Right renal pelvis (tissue), 4 donors: ENCODE measurements around the gene CEP350. TPM values are rescaled to one million over a fixed set of nuclear protein-coding genes. Genes with fewer than 3 reads are reported as not detected.

ENCODE experiments used
- DNase-seq, 4 donors: peaks; one replicate each; pipeline ENCODE4 v3.0.0-alpha.2; 2013; ENCODE audit warnings: low read depth in 4 of 4, low spot score in 3 of 4, missing footprints in 1 of 4
- polyA plus RNA-seq, 4 donors: library from polyadenylated mRNA; unstranded; fragments of 120-200 nt; gene quantifications; one replicate each; pipeline ENCODE4 v1.2.1, GENCODE V29; 2013; ENCODE audit not compliant: insufficient read length in 4 of 4

CEP350 gene
- polyA plus RNA-seq, 4 donors, result 26.4 to 28.9 (median 28.3) TPM

DNA sequence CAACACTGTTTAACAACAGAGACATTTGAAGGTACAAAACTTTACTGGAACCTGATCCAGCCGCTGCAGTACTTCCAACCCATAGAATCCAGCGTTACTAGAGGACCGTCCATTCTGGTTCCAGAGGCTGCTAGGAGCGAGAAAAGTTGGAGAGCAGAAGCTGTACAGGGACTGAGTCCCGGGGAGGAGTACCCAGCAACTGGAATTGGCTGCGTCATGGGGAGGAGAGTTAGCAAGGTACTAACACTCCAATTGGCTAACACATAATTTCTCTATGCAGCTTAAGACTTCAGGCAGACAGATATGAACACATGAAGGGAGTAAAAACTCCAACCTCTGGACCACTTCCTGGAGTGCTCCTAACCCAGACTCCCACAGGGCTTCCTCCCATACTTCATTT lies 198.0 kb downstream of the CEP350 start:
- DNase-seq, result no peak

DNA sequence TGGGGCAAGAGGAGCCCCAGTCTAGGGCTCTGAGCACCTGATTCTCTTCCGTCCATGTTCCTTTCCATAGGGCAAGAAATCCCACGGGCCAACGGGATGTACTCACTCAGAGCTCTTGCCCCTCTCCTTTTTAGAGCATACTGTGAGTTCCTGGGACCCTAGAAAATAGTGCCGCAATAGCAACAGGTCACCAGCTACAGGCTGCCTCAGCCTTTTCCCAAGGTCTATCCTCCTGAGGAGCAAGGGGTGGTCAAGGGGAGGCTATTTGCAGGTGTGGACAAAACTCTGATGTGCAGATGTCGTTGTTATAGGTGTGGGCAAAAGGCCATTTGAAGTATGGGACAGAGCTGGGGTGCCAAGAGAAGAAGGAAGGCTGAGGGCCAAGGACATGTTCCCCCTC lies 198.4 kb downstream of the CEP350 start:
- DNase-seq, result no peak

DNA sequence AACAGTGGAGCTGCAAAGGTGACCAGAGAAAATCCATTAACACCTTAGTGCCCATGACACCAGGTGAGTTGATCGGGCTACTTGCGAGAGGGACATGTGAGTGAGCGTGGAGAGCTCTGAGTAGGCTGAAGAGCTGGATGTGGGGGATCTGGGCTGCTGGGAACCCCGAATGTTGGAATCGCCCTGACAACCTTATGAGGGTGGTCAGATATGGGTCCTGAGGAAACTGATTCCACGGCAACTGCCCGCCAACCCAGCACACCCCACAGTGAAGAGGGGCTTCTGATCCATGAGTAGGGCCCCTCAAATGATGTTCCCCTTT lies 199.4 kb downstream of the CEP350 start:
- no peak for DNase-seq

DNA sequence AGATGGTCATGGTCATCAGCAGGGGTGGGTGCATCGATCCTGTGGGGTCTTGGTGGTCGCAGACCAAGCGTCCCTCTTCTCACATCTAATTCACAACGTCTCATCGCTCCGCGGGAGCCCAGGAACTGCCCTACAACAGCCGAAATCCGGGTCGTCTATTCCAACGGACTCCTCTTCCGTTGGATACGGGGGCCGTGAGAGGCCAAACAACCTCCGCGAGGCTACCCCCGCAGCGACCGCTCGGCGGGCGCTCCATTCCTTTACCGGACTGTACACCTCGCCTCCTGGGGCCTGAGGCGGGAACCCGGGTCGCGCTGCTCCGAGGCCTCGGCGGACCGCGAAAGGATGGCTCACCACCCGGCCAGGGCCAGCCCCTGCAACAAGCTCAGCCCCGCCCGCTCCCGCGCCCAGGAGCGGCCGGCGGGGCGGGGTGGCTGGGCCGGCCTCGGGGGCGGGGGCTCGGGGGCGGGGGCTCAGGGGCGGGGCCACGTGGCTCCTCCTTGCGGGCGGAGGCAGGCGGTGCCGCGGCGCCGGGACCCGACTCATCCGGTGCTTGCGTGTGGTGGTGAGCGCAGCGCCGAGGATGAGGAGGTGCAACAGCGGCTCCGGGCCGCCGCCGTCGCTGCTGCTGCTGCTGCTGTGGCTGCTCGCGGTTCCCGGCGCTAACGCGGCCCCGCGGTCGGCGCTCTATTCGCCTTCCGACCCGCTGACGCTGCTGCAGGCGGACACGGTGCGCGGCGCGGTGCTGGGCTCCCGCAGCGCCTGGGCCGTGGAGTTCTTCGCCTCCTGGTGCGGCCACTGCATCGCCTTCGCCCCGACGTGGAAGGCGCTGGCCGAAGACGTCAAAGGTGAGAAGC lies 199.9 kb downstream of the CEP350 start, which contains the start of gene QSOX1:
Gene QSOX1 (plus strand): TSS at position 545 of the 857 bp plus-strand sequence. CDS start 39 bp downstream, at position 584.
- peak; percentile 74 to 81 (median 76) for DNase-seq

DNA sequence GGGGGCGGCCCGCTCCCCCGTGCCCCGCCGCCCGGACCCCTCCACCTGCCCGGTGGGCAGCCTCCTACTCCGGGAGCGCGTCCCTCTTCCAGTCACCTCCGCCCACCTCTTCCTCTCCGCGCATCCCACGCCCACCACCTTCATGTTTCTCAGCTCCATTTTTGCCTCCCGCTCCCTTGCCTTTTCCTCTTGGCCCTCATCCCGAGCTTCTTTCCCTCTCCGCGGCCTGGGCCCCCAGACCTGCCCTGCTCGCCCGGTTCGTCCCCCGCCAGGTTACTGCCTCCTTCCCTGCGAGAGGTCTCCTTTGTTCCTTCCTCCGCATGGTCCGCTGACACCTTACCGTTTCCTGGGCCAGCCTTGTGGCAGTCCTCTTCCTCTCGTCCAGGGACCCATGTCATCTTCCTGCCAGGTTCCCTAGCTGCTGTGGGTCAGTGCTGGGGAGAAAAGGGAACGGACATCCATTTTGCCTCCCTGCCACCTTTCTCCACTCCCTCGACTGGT lies 200.6 kb downstream of the CEP350 start:
- DNase-seq, result peak in 1 of 4 donors; percentile 21

DNA sequence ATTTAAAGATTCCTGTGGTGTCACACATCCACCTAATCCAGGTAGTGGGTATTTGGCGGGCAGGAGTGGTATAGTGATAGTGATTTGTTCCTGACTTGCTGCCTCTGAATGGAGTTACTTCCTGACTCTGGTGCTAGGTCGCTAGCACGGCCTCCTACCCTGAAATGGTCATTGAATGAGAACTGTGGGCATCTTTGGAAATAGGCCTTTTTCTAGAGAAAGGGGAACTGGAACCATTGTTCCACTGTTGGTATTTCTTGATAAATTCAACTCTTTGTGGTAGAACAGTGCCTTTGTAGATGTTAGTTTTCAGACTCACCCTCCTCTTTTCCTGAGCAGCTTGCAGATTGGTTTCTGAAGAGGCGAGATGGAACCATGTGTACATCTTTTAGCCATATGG lies 201.6 kb downstream of the CEP350 start:
- no peak for DNase-seq

DNA sequence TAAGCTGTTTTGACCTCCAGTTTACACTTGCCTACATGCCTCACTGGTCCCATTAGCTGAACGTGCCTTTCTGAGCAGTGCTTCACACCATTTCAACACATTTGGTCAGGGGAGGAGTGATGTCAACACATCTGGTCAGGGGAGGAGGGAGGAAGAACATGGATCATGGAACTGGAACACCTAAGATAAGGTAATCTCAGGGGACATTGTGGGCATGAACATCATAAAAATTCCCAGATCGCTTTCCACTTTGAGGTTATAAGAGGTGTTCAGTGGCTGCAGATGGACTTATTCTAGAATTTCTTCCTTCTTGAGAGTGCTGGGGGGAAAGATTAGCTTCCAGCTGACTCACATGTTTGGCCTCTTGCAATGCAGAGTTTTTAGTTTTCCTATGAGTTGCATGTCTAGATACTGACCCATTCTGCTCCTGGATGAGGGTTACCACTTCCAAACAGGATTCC lies 202.1 kb downstream of the CEP350 start:
- no peak for DNase-seq

DNA sequence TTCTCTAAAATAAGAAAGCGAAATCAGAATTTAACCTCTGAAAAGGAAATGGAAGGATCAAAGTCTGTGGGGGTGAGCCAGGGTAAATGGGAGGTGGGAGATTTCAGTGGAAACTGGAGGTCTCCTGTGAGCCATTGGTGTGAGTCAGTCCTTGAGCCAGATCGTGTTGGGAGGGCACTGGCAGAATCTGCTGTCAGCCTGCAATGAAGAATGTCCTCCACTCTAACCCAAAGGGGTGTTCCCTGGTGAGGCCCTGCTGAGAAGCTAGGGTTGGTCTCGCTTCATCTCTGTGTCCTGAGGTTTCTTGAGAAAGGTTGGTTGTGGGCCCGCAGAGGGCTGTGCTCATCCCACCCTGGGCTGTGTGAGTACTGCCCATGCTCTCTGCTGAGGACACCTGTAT lies 202.5 kb downstream of the CEP350 start:
- no peak for DNase-seq

DNA sequence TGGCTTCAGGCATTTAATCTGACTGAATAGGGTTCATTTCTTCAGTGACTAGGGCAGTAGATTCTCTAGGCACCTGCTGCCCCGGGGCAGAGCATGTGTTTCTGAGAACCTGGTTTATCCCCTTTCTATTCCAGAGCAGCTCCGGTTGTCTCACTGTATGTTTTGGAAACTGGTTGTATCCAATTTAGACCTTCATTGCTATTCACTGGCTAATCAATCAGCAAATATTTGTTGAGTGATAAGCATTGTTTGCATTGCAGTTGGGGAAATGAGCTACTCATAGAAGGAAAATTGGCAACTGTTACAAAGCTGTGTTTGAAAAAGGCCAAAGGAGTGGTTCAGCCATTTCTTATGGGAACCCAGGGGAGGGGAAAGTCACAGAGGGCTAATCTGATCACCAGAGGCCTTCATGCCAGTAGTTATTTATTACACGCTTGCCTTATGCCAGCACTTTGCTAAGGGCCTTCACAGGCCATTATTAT lies 203.0 kb downstream of the CEP350 start:
- no peak for DNase-seq

DNA sequence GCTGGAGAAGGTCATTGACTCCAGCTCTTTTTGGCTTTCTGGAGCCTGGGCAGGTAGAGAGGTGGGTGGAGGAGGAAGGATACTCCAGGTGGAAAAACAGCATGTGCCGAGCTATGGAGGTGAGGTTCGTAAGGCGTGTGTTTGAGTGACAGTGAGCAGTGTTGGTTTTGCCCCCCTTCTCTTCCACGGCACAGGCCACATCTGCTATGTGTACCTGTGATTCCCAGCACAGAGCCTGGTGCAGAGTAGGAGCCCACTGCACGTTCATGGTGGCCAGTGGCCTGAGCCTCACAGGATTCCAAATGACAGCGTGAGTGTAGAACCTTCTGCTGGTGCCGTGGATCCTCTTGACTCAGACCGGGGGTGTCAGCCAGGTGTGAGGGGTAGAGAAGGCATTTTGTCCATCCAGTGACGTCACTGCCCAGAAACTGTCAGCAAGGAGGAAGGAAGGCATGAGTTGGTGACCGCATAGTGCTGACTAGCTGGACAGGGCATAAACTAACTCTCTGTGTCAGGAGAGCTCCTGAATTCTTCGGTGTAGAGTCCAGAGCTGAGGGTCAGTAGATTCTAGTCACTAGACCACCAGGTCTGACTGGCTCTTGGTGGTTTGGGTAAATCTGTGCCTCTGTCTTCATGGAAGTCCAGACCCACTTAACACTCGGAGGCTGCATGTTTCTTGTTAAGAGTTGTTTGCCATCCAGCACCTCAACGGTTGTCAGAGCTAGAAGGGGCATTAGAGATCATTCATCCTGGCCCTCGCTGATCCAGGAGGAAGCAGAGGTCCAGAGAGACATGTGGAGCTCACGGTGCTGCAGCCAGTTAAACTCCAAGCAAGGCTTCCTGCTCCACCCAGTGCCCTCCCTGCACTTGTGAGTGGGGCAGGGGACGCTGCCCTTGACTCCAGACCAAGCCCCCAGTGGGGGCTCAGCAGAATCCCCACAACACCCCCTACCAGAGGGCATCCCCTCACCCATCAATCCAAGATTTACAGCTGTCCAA lies 203.8 kb downstream of the CEP350 start:
- DNase-seq, result no peak

DNA sequence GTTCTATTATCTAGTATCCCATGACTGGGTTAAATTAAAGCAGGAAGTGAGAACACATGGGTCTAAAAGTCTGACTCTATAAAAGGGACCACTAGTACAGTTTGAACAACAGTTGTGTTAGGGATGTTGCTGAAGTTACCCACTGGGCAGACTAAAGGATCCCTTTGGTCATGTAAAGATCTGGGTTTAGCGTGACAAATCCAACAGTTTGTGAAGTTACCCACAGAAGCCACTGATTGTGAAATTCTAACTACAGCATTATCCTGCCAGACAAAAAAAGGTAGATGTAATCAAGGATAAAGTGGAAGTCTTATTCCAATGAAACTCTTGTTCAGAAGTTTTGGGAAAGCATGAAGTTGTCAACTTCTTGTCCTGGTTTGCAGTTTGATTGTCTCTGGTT lies 205.7 kb downstream of the CEP350 start:
- no peak for DNase-seq

DNA sequence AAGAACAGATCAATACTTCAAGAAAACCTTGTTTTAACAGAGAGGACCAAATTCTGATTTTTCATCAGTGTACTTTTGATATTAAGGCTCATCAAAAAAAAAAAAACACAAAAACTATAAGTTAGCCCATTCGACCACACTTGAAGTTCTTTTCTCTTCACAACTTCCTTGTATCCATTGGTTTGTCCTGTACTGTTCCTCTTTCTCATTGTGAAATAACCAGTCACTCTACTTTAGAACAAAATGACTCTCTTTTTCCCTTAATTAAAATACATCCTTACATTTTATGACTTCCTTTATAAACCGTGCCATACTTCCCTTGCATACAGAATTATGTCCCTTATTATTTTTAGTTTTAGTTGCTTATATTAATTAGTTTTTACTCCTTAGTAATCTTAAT lies 208.4 kb downstream of the CEP350 start:
- no peak for DNase-seq

Other genes starting within 250 kb of the CEP350 start
- 1 to 10 TPM in 1 of 4 donors, under 1 TPM in 3; 0.73 to 1.3 (median 0.76) TPM for gene FAM163A, start 211.5 kb upstream of the CEP350 start, polyA plus RNA-seq
- 10 to 100 TPM; 27.8 to 36.0 (median 31.6) TPM for gene TOR1AIP2, start 77.0 kb upstream of the CEP350 start, polyA plus RNA-seq
- gene TOR1AIP1, start 72.5 kb upstream of the CEP350 start, polyA plus RNA-seq, result 10 to 100 TPM; 50.5 to 61.0 (median 60.5) TPM
- gene QSOX1, start 200.1 kb downstream of the CEP350 start, polyA plus RNA-seq, result 10 to 100 TPM; 59.0 to 75.9 (median 63.5) TPM